Activated CD4-positive, CD25-positive, alpha-beta regulatory T cell (primary cell): ENCODE results near the gene YPEL5.
A peak's percentile ranks its signal among the peaks of the same experiment; 100 is the strongest.
"Not testable (repeated sequence)": the region's sequence is repeated elsewhere in the genome, so short reads cannot be mapped to it uniquely, and the experiment has no call there.

Experiments
- DNase-seq, 4 experiments: peaks; one replicate each; lab custom pipeline; 2025; lab: John Stamatoyannopoulos, UW

Gene YPEL5

DNA sequence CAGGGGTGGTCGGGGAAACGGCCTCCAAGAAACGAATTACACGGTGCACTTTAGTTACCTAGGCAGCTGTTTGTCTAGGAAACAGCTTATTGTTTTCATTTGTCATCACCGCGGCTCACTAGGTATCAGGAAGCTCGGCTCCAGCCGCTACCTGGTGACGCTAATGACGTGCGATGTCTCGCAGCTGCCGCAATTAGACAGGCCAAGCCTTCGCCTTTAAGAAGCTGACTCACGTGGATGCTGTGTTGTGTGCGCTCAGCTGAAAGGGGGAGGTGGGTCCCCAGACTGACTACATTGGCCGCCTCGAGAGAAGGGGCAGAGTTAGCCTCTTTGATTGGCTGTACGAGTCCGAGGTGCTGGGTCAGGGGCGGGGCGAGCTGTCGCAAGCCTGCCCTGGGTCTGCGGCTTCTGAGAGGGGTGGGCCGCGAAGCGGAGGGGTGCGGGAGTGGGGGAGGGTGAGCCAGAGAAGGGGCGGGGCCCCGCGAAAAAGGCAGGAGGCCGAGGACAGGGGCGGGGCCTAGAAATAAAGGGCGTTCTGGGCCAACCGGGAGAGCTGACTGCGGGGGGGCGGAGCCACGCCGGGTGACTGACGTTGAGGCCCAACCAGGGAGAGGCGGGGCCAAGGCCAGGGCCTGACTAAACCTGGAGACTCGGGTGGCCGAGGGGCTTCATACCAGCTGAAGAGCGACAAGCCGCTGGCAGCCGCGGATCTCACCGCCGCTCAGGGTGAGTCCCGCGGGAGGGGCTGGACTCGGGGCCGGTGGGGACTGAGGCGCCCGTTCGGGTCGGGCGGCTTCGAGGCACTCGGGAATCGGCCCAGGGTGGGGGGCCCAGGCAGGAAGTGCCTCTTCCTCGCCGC is at the start of gene YPEL5:
Gene YPEL5 (plus strand): TSS at position 671 of the 859 bp plus-strand sequence. CDS start 9,645 bp downstream, outside the sequence.
- peak; percentile 97 to 100 (median 98) for DNase-seq

DNA sequence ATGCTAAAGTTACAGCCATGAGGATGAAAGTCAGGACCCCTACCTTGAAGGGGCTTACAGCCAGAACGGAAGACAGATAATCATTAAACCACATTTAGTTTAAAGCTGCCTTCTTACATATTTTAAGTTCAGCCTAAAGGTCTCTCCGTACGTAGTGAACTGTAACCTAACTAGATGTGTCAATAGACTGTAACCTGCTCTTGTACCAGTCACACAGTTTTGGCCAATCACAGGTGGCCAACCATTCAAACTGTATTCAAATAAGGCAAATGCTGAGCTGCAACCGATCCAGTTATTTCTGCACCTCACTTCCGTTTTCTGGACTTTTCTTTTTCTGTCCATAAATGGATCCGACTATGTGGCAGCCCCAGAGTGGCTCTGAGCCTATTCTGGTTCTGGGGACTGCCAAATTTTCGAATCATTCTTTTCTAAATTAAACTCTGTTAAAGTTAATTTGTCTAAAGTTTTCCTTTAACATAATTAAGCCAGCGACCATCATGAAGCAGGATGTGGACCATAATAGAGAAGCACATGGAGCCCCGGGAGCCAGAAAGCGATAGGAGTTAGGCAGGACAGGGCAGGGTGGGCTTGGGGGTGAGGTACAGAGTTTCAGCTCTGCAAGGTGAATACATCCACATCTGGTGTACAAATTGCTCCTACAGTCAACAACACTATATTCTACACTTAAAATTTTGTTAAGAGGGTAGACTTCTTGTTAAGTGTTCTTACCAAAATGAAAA is 48.4 kb upstream of the YPEL5 start:
- no peak for DNase-seq

DNA sequence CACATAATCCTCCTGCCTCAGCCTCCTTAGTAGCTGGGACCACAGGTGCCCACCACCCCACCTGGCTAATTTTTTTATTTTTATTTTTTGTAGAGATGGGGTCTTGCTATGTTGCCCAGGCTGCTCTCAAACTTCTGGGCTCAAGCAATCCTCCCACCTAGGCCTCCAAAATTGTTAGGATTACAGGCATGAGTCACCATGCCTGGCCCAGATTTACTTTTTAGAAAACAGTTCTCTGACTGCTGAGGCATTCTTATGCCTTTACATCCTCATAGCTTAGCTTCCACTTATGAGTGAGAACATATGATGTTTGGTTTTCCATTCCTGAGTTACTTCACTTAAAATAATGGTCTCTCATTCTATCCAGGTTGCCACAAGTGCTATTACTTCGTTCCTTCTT is 47.4 kb upstream of the YPEL5 start:
- not testable (repeated sequence) for DNase-seq

GRCh38 chr2:30100691-30101090 is 46.1 kb upstream of the YPEL5 start:
- not testable (repeated sequence) for DNase-seq

DNA sequence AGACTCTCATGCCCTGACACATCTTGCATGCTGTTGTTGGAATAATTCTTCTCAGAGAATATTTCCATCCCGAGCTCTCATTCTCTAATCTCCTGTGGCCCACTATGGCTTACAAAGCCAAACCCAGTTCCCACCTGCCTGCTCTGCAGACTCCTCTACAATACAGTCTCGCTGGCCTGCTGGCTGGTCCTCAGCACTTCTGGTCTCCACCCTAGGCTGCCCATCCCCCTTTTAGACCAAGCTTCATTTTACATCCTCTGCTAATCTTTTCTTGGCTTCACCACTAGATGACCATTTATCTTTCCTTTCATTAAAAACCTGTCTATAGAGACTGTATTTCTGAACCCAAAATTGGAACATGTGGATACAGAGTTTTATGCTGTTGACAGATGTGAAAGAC is 42.5 kb upstream of the YPEL5 start:
- no peak for DNase-seq

DNA sequence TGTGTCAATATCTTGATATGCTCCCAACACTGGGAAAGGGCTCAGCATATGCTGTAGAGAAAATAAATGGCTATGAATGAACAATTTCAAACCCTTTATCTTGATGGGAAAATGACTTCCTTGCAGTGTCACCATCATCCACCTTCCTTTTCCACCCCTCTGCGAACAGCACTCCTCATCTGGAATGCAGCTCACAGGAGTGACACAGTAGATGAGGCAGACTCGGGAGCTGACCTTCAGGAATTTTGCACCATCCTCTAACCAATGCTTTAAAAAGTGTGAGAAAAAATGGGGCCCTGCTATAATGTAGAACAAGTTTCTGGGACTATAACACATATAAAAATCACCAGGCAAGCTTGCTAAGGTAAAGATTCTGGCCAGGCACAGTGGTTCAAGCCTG is 41.3 kb upstream of the YPEL5 start:
- DNase-seq: no peak

DNA sequence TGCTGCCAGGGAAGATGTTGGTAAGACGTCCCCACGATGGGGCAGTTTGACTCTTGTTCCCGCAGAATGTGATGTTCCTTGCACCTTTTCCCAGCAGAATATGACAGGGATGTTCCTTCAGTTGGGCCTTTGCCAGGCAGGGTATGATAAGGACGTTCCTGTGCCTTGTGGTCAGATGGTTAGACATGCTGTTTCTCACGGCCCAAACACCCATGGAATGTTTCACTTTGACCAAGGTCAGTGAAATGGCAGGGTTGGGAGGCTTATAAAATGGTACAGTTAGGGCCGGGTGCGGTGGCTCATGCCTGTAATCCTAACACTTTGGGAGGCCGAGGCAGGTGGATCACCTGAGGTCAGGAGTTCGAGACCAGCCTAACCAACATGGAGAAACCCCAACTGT is 40.3 kb upstream of the YPEL5 start:
- no peak for DNase-seq

GRCh38 chr2:30108192-30108591 is 38.6 kb upstream of the YPEL5 start:
- no peak for DNase-seq

DNA sequence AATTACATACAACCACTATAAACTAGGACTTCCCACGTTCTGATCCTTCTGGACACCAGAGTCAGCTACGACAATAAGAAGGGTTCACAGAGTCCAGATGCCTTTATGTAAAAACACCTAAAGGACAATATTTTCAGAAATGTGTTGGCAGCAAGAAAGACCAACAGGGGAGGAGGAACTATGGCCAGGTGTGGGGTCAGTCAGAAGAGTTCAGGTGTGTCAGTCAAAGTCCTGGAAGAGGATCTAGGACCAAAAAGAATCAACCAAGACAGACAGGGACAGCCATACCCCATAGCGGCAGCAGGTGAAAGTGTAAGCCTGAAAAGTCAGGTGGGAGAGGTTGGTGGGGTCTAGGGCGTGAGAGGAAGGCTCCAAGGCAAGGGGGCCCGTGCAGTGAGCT is 38.0 kb upstream of the YPEL5 start:
- no peak for DNase-seq

DNA sequence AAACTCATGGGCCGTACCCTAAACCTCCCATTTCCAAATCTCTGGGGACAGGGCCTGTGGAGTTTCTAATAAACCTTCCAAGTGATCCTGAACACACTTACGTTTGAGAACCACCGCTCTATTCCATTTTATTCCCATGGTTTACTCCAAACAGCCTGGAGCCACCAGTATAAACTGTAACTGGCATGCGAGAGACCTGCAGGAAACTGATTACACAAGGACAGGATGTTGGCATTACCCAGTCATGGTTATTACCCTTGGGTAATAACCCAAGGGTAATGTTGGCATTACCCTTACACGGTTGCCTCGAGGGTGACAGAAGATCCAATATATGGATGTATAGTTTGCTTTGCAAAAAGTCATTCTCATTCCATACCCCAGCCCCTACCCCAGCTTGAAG is 37.0 kb upstream of the YPEL5 start:
- no peak for DNase-seq

- no peak for DNase-seq
Measured at GRCh38 chr2:30110773-30111172, 36.0 kb upstream of the YPEL5 start.

DNA sequence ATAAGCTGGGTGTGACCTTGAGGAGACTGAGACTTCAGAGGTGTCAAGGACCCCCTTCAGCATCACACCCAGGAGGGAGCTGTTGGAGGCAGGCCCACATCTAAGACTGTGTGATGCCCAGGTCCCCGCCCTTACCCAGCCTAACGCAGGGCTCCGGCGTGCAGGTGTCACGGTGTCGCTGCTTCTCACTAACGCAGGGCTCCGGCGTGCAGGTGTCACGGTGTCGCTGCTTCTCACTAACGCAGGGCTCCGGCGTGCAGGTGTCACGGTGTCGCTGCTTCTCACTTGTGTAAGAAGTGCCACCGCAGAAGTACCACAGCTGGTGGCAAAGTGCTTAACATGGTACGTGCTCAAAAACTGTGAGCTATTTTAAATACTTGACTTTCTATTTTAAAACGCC is 35.6 kb upstream of the YPEL5 start:
- not testable (repeated sequence) for DNase-seq

- DNase-seq: no peak
Measured at GRCh38 chr2:30112561-30112960, 34.2 kb upstream of the YPEL5 start.

DNA sequence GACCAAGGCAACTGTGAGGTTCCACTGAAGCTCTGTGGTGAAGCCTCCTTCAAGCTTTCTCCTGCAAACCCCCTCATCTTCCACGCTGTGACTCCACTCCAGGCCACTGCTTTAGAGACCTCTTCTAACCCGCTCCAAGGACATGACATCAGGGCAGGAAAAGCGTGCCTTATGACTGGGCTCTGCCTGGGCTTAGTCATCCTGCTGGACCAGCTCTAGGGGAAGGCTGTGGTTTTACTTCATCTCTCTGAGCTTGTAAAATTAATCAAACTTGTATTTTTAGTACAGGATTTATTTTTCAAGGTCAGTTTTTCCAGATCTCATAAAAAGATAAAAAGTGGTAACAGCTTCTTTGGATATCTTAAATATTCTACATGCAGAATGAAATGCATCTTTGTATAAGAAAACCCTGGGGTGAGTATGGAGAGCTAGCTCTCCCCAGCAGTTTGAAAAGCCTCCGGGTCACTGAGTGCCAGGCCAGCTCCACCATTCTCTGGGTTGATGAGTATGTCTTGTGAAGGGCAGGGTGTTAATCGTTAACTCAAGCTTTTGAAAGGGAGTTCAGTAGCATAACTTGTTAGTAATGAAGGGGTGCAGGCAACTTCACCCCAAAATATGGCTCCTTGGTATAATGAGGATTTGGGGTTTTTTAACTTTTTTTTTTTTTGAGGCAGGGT is 33.1 kb upstream of the YPEL5 start:
- DNase-seq: no peak

DNA sequence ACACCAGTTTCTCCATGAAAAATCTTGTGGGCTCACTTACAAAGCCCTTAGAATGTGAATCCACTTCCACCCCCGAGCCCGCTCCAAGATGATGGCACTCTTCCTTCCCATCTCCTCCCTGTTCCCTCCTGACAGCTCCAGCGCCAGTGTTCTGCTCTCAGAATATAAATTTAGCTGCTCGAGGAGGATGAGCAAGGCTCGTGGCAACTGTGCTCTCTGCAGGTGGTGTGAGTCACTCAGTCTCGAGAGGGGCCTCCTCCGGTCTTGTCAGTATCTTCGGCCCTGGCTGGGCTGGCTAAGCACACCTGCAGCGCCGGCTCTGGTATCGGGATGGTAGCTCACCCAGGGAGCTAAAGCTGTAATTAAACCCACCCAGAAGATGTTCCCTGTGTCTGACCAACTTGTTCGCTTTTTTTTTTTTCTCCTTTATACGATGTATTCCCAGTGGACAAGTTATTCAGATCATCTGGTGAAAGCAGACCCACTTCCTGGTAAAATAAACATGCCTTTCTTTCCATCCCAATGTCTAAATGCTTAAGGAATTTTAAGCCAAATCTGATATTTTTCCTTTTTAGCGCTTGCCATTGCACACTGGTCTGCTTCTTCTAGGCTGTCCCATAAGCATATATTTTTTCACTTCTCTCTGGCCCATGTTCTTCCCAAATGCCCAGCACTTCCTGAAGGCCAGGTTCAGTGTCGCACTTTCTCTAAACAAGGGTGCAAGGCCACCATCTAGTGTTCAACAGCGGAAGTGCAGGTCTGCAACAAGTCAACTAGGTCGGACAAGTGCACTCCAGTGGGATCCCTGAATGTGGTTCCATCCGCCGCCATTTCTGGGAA is 31.4 kb upstream of the YPEL5 start:
- DNase-seq: peak in 1 of 4 experiments; percentile 35

- no peak for DNase-seq
Measured at GRCh38 chr2:30115981-30116285, 30.9 kb upstream of the YPEL5 start.

DNA sequence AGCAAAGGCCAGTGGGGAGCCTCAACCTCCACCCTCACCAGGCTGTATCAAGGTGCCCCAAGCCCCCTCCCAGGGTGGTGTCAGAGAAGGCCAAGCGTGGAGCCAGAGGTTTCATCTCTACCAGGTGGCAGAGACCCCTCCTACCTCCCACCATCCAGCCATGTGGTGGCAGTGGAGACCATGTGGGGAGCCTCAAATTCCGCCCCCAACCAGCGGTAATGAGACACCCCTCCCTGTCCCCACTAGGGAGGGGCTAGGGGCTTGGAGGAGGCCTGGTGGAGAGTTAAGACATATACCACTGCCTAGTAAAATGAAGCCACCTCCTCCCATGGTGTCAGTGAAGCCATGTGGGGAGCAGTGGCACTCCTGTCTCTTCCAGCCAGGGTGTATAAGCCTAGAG is 24.4 kb upstream of the YPEL5 start:
- DNase-seq: no peak

- DNase-seq: no peak
Measured at GRCh38 chr2:30127016-30127893, 19.6 kb upstream of the YPEL5 start.

- DNase-seq: no peak
Measured at GRCh38 chr2:30134582-30134981, 12.2 kb upstream of the YPEL5 start.

GRCh38 chr2:30135541-30135940 is 11.3 kb upstream of the YPEL5 start:
- no peak for DNase-seq
